Peyer's patch (tissue), 4 donors: ENCODE measurements around the gene ARL4A. TPM values are rescaled to one million over a fixed set of nuclear protein-coding genes. Genes with fewer than 3 reads are reported as not detected.
A peak's percentile ranks its signal among the peaks of the same experiment; 100 is the strongest.
"Not testable (repeated sequence)": the region's sequence is repeated elsewhere in the genome, so short reads cannot be mapped to it uniquely, and the experiment has no call there.

Experiments
- DNase-seq, 3 donors: peaks; one replicate each; pipeline ENCODE4 v3.0.0-alpha.2; 2017 to 2019
- H3K27ac ChIP-seq, 4 donors: fragments of 200-600 bp; sonication (generic); one replicate each; pipeline ENCODE4 v1.5.1; 2016 to 2019
- H3K27me3 ChIP-seq, 2 donors: fragments of 200-600 bp; sonication (generic); one replicate each; pipeline ENCODE4 v1.5.1; 2019
- H3K36me3 ChIP-seq, 3 donors: fragments of 200-600 bp; sonication (generic); one replicate each; pipeline ENCODE4 v1.5.1; 2016 to 2019
- H3K4me1 ChIP-seq, 4 donors: fragments of 200-600 bp; sonication (generic); one replicate each; pipeline ENCODE4 v1.5.1; 2016 to 2019
- H3K4me3 ChIP-seq, 4 donors: fragments of 200-600 bp; sonication (generic); 1 replicate in 3 of 4; 2 replicates in 1 of 4; pipeline ENCODE4 v1.5.1; 2016 to 2019; ENCODE audit warnings: mild to moderate bottlenecking in 1 of 4
- H3K9me3 ChIP-seq, 4 donors: fragments of 200-600 bp; sonication (generic); one replicate each; pipeline ENCODE4 v1.5.1; 2016 to 2019; ENCODE audit warnings: mild to moderate bottlenecking in 1 of 4
- CTCF ChIP-seq, 6 experiments: fragments of 450-650 bp in 4 of 6; fragments of 200-600 bp in 2 of 6; sonication (generic) in 1 of 6; IDR thresholded peaks; one replicate each; pipeline ENCODE4 v1.5.1; 2017 to 2019; ENCODE audit warnings: antibody characterized with exemption in 6 of 6, mild to moderate bottlenecking in 3 of 6, moderate library complexity in 1 of 6
- POLR2A ChIP-seq, 2 donors: fragments of 450-650 bp; IDR thresholded peaks; one replicate each; pipeline ENCODE4 v1.5.1; 2017; ENCODE audit warnings: antibody characterized with exemption in 2 of 2, mild to moderate bottlenecking in 2 of 2, moderate library complexity in 2 of 2
- total RNA-seq, 4 donors: library from RNA; depleted of rRNA; stranded (reverse); fragments of >200 nt; gene quantifications; one replicate each; pipeline ENCODE4 v1.1.0, GENCODE V29; 2016

Gene ARL4A
- total RNA-seq, 4 donors from 2014 or later = 35.5 to 112 (median 85.6) TPM

- H3K4me1 ChIP-seq = no peaks in the 10 kb centered on the region
- TF ChIP-seq CTCF (IDR thresholded peaks at IDR 0.05) (peak in 5 of 6 experiments; percentile 8 to 63 (median 52)), POLR2A (IDR thresholded peaks at IDR 0.05) (no peak)
- H3K4me3 ChIP-seq = no peak overlapping the region
- H3K36me3 ChIP-seq = no peaks in the 10 kb centered on the region
- no peak for DNase-seq
- no peaks in the 10 kb centered on the region for H3K27me3 ChIP-seq
- no peak overlapping the region for H3K27ac ChIP-seq
- H3K9me3 ChIP-seq = no peaks in the 10 kb centered on the region
These were observed 3.5 kb upstream of the ARL4A start for GRCh38 chr7:12683678-12684585.

GRCh38 chr7:12684733-12685132, 2.7 kb upstream of the ARL4A start:
- H3K4me3 ChIP-seq = no peak overlapping the region
- peak in 2 of 3 donors; percentile 33 to 59 for DNase-seq
- no peaks in the 10 kb centered on the region for H3K9me3 ChIP-seq
- no peak overlapping the region for H3K27ac ChIP-seq
- no peaks in the 10 kb centered on the region for H3K4me1 ChIP-seq
- no peaks in the 10 kb centered on the region for H3K27me3 ChIP-seq
- TF ChIP-seq POLR2A (IDR thresholded peaks at IDR 0.05) = no peak
- no peak for TF ChIP-seq CTCF (IDR thresholded peaks at IDR 0.05)
- no peaks in the 10 kb centered on the region for H3K36me3 ChIP-seq

- Histone ChIP-seq H3K27me3 (no peaks in the 10 kb centered on the region), H3K4me1 (no peaks in the 10 kb centered on the region), H3K27ac (peak overlapping the region in 2 of 4 donors; percentile 88 to 92), H3K9me3 (no peaks in the 10 kb centered on the region), H3K4me3 (no peak overlapping the region), H3K36me3 (no peaks in the 10 kb centered on the region)
- peak in 2 of 3 donors; percentile 25 to 63 for DNase-seq
- TF ChIP-seq POLR2A (IDR thresholded peaks at IDR 0.05) (no peak), CTCF (IDR thresholded peaks at IDR 0.05) (peak in 3 of 6 experiments; percentile 23 to 36 (median 32))
These were observed 1.9 kb upstream of the ARL4A start for GRCh38 chr7:12685550-12685949.

- Histone ChIP-seq H3K9me3 (no peaks in the 10 kb centered on the region), H3K4me3 (peak overlapping the region; percentile 78 to 92 (median 86)), H3K4me1 (no peaks in the 10 kb centered on the region), H3K27me3 (no peaks in the 10 kb centered on the region), H3K36me3 (no peaks in the 10 kb centered on the region), H3K27ac (peak overlapping the region; percentile 88 to 95 (median 91))
- TF ChIP-seq CTCF (IDR thresholded peaks at IDR 0.05) (peak; percentile 92 to 99 (median 96)), POLR2A (IDR thresholded peaks at IDR 0.05) (peak in 1 of 2 donors; percentile 21)
- peak; percentile 89 to 99 (median 98) for DNase-seq
These were observed 1.1 kb upstream of the ARL4A start for GRCh38 chr7:12686234-12686890.

- H3K36me3 ChIP-seq = no peaks in the 10 kb centered on the region
- peak overlapping the region; percentile 88 to 95 (median 91) for H3K27ac ChIP-seq
- DNase-seq = no peak
- no peaks in the 10 kb centered on the region for H3K4me1 ChIP-seq
- no peak for TF ChIP-seq CTCF (IDR thresholded peaks at IDR 0.05)
- TF ChIP-seq POLR2A (IDR thresholded peaks at IDR 0.05) = no peak
- H3K9me3 ChIP-seq = no peaks in the 10 kb centered on the region
- no peaks in the 10 kb centered on the region for H3K27me3 ChIP-seq
- peak overlapping the region; percentile 78 to 92 (median 86) for H3K4me3 ChIP-seq
These were observed 312 bp downstream of the ARL4A start for GRCh38 chr7:12687718-12688171.

- H3K4me1 ChIP-seq, H3K27me3 ChIP-seq, DNase-seq, H3K36me3 ChIP-seq, H3K9me3 ChIP-seq: not testable (repeated sequence)
- Histone ChIP-seq H3K4me3 (peak overlapping the region in 3 of 4 donors; percentile 17 to 83 (median 78)), H3K27ac (peak overlapping the region in 2 of 4 donors; percentile 88 to 95)
These were observed 1.2 kb downstream of the ARL4A start for GRCh38 chr7:12688485-12689170.
